ENCODE results near the gene TSSK2.
"Not testable (repeated sequence)": the region's sequence is repeated elsewhere in the genome, so short reads cannot be mapped to it uniquely, and the experiment has no call there.

TSSK2 gene

GRCh38 chr22:19130959-19131684 lies at the start of gene TSSK2:
Gene TSSK2, plus strand, starts transcription at chr22:19131308. Its CDS starts 92 bp downstream, at chr22:19131400.
- no peak for DNase-seq

GRCh38 chr22:19081351-19081750 lies 49.8 kb upstream of the TSSK2 start:
- no peak for DNase-seq

DNA sequence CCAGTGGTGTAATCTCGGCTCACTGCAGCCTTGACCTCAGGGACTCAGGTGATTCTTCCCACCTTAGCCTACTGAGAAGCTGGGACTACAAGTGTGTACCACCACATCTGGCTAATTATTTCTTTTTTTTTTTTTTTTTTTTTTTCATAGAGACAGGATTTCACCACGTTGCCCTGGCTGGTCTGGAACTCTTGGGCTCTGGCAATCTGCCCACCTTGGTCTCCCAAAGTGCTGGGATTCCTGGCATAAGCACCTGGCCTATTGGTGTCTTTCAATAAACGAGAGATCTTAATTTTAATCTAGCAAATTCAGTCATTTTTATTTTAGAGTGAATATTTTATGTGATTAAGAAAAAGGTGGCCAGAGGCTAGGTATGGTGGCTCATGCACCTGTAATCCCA lies 49.0 kb upstream of the TSSK2 start:
- no peak for DNase-seq

- no peak for DNase-seq
These were observed 48.3 kb upstream of the TSSK2 start for GRCh38 chr22:19082793-19083192.

- DNase-seq: not testable (repeated sequence)
These were observed 47.0 kb upstream of the TSSK2 start for GRCh38 chr22:19084126-19084525.

GRCh38 chr22:19084586-19084985 lies 46.5 kb upstream of the TSSK2 start:
- DNase-seq: not testable (repeated sequence)

DNA sequence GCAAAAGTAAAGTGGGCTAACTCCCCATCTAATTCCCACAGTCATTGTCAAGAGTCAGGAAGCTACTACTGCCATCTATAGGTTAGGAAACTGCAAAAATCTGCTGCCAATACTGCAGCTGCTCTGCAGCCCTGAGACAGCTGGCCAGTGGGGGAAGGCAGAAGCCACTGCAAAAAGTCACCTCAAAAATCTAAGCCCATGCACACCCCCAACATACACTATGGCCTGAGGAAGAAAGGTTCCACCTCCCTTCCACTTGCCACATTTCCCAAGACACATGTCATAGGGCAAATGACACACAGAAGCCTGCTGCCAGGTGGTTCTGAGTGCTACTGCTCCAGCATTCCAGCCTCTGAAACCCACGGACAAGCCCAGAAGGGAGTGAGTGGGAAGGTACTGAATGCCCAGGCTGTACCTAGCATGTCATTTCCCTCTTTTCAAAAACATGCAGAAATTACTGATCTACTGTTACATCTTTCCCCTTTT lies 45.8 kb upstream of the TSSK2 start:
- peak; percentile 23 for DNase-seq

DNA sequence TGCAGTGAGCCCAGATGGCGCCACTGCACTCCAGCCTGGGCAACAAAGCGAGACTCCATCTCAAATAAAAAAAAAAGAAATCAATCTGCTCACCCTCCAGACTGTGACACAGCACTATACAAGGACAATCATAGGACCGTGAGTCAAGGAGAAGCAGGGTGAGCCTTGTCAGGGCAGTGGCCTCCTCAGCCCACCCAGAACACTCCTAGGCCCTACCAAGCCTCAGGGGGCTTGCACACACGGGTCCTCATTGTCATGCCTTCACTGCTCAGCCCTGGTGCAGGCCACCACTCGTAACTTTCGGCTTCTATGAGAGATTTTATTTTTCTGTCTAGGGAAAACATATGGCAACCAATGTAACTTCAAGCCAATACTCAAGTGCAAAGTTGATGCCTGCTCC lies 44.7 kb upstream of the TSSK2 start:
- no peak for DNase-seq

DNA sequence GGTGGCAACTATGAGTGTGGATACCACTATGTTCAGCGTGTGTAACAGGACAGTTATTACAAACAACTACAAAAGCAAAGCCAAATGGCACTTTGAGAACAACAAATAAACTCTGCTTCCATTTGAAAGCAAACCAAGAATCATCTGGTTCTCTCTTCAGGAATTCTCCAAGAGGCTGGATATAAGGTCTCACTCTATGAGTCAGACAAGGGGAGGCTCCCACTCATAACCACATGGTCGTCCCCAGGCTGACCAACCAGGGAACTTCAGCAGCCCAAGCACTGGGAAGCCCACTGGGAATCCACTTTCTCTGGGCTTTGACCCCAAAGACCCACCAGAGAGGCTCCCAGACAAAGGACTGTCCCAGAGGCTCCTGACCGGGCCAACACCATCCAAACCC lies 44.2 kb upstream of the TSSK2 start:
- peak; percentile 35 for DNase-seq

- no peak for DNase-seq
These were observed 42.1 kb upstream of the TSSK2 start for GRCh38 chr22:19088866-19089595.

GRCh38 chr22:19090183-19090582 lies 40.9 kb upstream of the TSSK2 start:
- no peak for DNase-seq

DNA sequence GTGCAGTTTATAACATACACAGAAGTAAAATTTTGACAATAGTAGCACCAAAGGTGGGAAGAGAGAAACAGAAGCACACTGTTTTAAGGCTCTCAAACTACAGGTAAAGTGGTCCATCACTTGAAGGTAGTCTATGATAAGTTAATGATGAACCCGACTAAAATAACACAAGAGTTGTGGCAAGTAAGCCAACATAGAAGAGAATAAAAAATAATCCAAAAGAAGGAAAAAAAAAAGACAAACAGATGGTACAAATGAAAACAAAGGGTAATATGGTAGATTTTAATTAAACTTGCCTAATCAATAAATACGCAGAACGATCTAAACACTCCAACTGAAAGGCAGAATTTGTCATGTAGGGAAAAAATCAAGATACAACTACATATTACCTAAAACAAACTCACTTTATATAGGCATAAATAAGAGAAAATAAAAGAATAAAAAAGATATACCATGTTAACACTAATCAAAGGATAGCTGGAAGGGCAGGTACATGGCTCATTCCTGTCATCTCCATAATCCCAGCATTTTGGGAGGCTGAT lies 40.5 kb upstream of the TSSK2 start:
- DNase-seq: no peak

- no peak for DNase-seq
These were observed 38.4 kb upstream of the TSSK2 start for GRCh38 chr22:19092725-19093124.

DNA sequence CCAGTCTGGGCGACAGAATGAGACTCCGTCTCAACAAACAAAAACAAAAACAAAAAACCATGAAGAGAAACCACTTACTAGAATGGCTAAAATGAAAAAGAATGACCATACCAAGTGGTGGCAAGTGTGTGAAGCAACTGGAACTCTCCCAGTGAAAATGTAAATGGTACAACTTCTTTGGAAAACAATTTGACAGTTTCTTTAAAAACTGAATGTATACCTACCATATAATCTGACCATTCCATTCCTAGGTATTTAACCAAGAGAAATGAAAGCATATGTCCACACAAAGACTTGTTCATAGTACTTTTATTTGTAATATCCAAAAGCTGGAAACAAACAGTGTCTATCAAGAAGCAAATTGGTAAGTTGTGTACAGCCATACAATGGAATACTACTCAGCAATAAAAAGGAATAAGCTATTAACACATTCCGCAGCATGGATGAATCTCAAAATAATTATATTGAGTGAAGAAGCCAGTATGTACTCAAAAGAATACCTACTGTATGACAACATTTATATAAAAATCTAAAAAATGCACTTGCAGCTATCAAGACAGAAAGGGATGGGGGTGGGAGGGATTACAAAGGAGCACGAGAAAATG lies 36.6 kb upstream of the TSSK2 start:
- no peak for DNase-seq

GRCh38 chr22:19096555-19096954 lies 34.6 kb upstream of the TSSK2 start:
- no peak for DNase-seq

- no peak for DNase-seq
These were observed 33.6 kb upstream of the TSSK2 start for GRCh38 chr22:19097518-19097917.

DNA sequence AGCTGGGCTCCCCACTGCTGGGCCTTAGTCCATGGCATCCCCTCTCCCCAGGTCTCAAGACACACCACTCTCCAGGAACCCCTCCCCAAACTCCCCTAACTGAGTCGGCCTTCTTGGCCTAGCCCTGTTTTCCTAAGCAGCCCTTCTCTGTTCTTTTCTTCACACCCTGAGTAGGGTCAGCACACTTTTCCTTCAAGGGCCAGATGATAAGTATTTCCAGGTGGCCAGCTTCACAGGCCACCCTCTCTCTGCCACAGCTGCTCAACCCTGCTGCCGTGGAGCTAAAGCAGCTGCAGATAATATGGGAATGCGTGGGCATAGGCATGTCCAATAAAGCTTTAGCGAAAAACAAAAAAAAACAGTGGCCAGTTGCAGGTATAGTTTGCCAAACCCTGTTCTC lies 33.0 kb upstream of the TSSK2 start:
- DNase-seq: no peak

GRCh38 chr22:19103880-19104821 lies 27.0 kb upstream of the TSSK2 start:
- DNase-seq: peak; percentile 14

DNA sequence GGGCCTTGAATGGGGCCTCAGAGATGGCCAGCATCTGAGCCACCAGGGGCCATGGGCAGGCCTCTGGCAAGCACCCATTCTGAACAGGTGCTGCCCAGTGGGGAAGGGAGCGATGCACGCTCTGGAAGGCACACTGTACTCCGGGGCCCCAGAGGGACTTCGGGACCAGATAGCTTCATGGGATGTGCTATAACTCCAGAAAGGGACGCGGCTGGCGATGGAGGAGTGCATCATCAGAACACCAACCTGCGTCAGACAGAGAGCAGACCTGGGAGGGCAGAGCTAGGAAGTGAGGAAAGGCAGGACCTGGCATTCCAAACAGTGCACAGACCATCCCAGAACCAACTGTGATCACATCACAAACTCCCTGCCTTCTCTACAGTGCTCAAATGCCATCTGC lies 25.7 kb upstream of the TSSK2 start:
- DNase-seq: no peak

DNA sequence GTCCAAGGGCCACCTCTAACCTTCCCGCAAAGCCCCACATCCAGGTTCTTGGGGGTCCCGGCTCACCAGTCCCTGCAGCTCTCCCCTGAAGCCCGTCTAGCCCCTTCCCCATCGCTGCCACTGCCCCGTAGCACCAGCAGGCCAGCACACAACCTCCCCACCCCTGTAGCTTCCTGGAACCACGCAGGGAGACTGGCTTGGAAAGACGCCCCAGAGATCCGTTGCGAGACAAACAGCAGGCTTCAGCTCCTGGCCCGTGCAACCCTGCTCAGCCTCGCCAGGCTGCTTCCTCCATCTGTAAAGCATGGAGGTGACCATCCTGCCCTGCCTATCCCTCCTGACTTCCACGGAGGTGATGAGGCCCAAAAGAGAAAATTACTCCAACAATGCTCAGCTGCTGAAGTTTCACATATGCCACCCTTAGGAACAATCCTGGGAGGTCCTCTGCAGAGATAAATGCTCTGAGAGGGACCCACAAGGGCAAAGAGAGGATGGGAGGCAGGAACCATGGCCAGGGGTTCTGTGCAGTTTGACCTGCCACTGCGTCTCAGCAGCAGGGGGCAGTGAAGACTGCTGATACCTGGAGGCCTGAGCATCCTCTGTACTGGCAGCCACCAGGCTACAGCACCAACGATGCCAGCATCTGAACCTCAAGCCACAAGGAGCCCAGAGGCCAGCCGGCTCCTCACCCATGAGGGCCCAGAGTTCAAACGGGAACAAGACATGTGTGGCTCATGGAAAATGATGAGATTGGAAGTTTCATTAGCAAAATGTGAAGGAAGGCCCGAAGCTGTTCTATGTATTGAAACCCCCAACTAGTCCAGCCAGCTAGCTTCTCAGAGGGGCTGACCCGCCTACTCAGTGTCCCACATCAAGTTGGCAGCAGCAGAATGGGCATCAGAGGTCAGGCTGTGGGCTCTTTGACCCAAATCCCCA lies 25.0 kb upstream of the TSSK2 start:
- DNase-seq: no peak

Data from fibroblast of skin of right biceps (primary cell).